ENCODE measurements around the gene UBASH3A.

The UBASH3A gene

DNA sequence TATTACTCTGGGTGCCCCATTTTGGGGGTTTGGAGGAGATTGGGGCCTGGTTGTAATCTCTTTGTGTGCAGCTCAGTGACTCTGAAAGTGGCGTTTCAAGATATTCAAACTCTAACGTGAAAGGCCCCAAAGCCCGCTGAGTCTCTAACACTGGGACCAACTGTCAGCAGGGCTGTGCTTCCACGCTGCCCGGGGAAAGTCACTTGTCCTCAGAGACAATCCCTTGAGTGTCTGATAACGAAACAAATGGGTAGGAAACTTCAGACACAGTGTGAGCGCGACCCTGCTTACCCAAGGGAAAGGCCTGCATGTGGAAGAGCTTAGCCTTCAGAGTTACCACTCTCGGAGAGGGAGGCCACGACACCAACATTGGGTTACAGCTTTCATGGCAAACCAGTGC is 837 bp downstream of the UBASH3A start:
- Histone ChIP-seq H2BK120ac (ENCODE audit: insufficient read depth, low read length, poor library complexity) (no peak overlapping the region), H3K4me3 (ENCODE audit: low read depth, low read length) (no peak overlapping the region), H4K91ac (ENCODE audit: low read depth, low read length) (no peak overlapping the region), H4K12ac (ENCODE audit: low read depth, low read length) (no peak overlapping the region), H3K4me2 (ENCODE audit: low read length) (no peak overlapping the region), H4K8ac (ENCODE audit: low read depth, low read length) (no peak overlapping the region), H3K27me3 (ENCODE audit: insufficient read depth, low read length) (no peaks in the 10 kb centered on the region), H2BK12ac (ENCODE audit: low read length) (no peak overlapping the region), H3K36me3 (ENCODE audit: control insufficient read depth in 1 of 2, insufficient read depth in 2 of 2, low read length in 2 of 2) (no peaks in the 10 kb centered on the region), H3K14ac (ENCODE audit: low read length) (no peak overlapping the region), H3K4me1 (ENCODE audit: control insufficient read depth in 1 of 2, insufficient read depth in 2 of 2, low read length in 2 of 2) (no peaks in the 10 kb centered on the region), H2AFZ (ENCODE audit: insufficient read depth, low read length, poor library complexity) (no peak overlapping the region), H3K27ac (ENCODE audit: low read depth, low read length) (no peak overlapping the region), H3K4ac (ENCODE audit: low read depth, low read length) (no peak overlapping the region), H3K18ac (ENCODE audit: low read length) (no peak overlapping the region), H2BK5ac (ENCODE audit: low read depth, low read length, poor library complexity) (no peak overlapping the region), H3K9me3 (ENCODE audit: insufficient read depth, low read depth, low read length) (peaks cover 3% of the 10 kb centered on the region), H3K79me2 (ENCODE audit: control insufficient read depth, insufficient read depth, low read length, poor library complexity) (no peaks in the 10 kb centered on the region), H2AK5ac (ENCODE audit: low read length) (no peak overlapping the region), H3K23ac (ENCODE audit: low read length) (no peak overlapping the region), H3K79me1 (ENCODE audit: low read length) (no peaks in the 10 kb centered on the region), H3K9ac (ENCODE audit: low read length) (no peak overlapping the region)
- no peak for DNase-seq
- no CpG with 5 or more reads among the region's 10 CpGs for WGBS (ENCODE audit: extremely low coverage, insufficient coverage, insufficient read length)

GRCh38 chr21:42405064-42406013 is 1.6 kb downstream of the UBASH3A start:
- Histone ChIP-seq H2BK5ac (ENCODE audit: low read depth, low read length, poor library complexity) (no peak overlapping the region), H3K27me3 (ENCODE audit: insufficient read depth, low read length) (no peaks in the 10 kb centered on the region), H3K79me1 (ENCODE audit: low read length) (no peaks in the 10 kb centered on the region), H2AFZ (ENCODE audit: insufficient read depth, low read length, poor library complexity) (no peak overlapping the region), H4K8ac (ENCODE audit: low read depth, low read length) (no peak overlapping the region), H2BK120ac (ENCODE audit: insufficient read depth, low read length, poor library complexity) (no peak overlapping the region), H3K36me3 (ENCODE audit: control insufficient read depth in 1 of 2, insufficient read depth in 2 of 2, low read length in 2 of 2) (no peaks in the 10 kb centered on the region), H3K27ac (ENCODE audit: low read depth, low read length) (no peak overlapping the region), H3K18ac (ENCODE audit: low read length) (no peak overlapping the region), H3K9ac (ENCODE audit: low read length) (no peak overlapping the region), H2AK5ac (ENCODE audit: low read length) (no peak overlapping the region), H3K4me1 (ENCODE audit: control insufficient read depth in 1 of 2, insufficient read depth in 2 of 2, low read length in 2 of 2) (no peaks in the 10 kb centered on the region), H4K91ac (ENCODE audit: low read depth, low read length) (no peak overlapping the region), H3K23ac (ENCODE audit: low read length) (no peak overlapping the region), H2BK12ac (ENCODE audit: low read length) (no peak overlapping the region), H3K4me2 (ENCODE audit: low read length) (no peak overlapping the region), H3K9me3 (ENCODE audit: insufficient read depth, low read depth, low read length) (peaks cover 3% of the 10 kb centered on the region), H3K14ac (ENCODE audit: low read length) (no peak overlapping the region), H4K12ac (ENCODE audit: low read depth, low read length) (no peak overlapping the region), H3K4ac (ENCODE audit: low read depth, low read length) (no peak overlapping the region), H3K4me3 (ENCODE audit: low read depth, low read length) (no peak overlapping the region), H3K79me2 (ENCODE audit: control insufficient read depth, insufficient read depth, low read length, poor library complexity) (no peaks in the 10 kb centered on the region)
- DNase-seq = no peak
- no CpG with 5 or more reads among the region's 23 CpGs for WGBS (ENCODE audit: extremely low coverage, insufficient coverage, insufficient read length)

DNA sequence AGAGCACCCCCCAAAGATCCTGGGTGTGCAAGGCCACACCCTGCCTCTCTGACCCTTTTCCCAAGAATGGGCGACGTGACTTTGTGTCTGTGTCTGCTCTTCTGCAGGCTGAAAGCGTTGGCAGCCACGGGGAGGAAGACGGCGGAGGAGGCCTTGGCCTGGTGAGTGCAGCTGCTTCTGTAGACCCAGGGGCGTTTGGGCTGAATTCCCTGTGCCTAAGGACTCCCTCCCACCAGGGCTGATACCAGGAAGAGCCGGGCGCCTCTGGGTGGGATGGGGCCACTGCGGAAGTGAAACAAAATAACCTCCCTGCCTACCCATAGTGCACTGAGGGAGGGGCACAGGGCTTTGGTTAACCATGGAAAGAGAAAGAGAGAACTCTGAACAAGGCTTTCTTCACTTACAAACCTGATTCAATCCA is 2.5 kb downstream of the UBASH3A start:
- Histone ChIP-seq H2AK5ac (ENCODE audit: low read length) (no peak overlapping the region), H2BK12ac (ENCODE audit: low read length) (no peak overlapping the region), H4K12ac (ENCODE audit: low read depth, low read length) (no peak overlapping the region), H3K4ac (ENCODE audit: low read depth, low read length) (no peak overlapping the region), H4K8ac (ENCODE audit: low read depth, low read length) (no peak overlapping the region), H3K9ac (ENCODE audit: low read length) (no peak overlapping the region), H3K14ac (ENCODE audit: low read length) (no peak overlapping the region), H3K79me1 (ENCODE audit: low read length) (no peaks in the 10 kb centered on the region), H3K18ac (ENCODE audit: low read length) (no peak overlapping the region), H3K4me1 (ENCODE audit: control insufficient read depth in 1 of 2, insufficient read depth in 2 of 2, low read length in 2 of 2) (no peaks in the 10 kb centered on the region), H2BK5ac (ENCODE audit: low read depth, low read length, poor library complexity) (no peak overlapping the region), H3K9me3 (ENCODE audit: insufficient read depth, low read depth, low read length) (peaks cover 5% of the 10 kb centered on the region), H3K27ac (ENCODE audit: low read depth, low read length) (no peak overlapping the region), H3K4me3 (ENCODE audit: low read depth, low read length) (no peak overlapping the region), H3K4me2 (ENCODE audit: low read length) (no peak overlapping the region), H2AFZ (ENCODE audit: insufficient read depth, low read length, poor library complexity) (no peak overlapping the region), H2BK120ac (ENCODE audit: insufficient read depth, low read length, poor library complexity) (no peak overlapping the region), H3K23ac (ENCODE audit: low read length) (no peak overlapping the region), H4K91ac (ENCODE audit: low read depth, low read length) (no peak overlapping the region), H3K36me3 (ENCODE audit: control insufficient read depth in 1 of 2, insufficient read depth in 2 of 2, low read length in 2 of 2) (no peaks in the 10 kb centered on the region), H3K79me2 (ENCODE audit: control insufficient read depth, insufficient read depth, low read length, poor library complexity) (no peaks in the 10 kb centered on the region), H3K27me3 (ENCODE audit: insufficient read depth, low read length) (no peaks in the 10 kb centered on the region)
- DNase-seq = no peak
- no CpG with 5 or more reads among the region's 10 CpGs for WGBS (ENCODE audit: extremely low coverage, insufficient coverage, insufficient read length)

GRCh38 chr21:42406866-42407265 is 3.2 kb downstream of the UBASH3A start:
- Histone ChIP-seq H3K9me3 (ENCODE audit: insufficient read depth, low read depth, low read length) (peaks cover 5% of the 10 kb centered on the region), H2BK120ac (ENCODE audit: insufficient read depth, low read length, poor library complexity) (no peak overlapping the region), H4K91ac (ENCODE audit: low read depth, low read length) (no peak overlapping the region), H3K4me1 (ENCODE audit: control insufficient read depth in 1 of 2, insufficient read depth in 2 of 2, low read length in 2 of 2) (no peaks in the 10 kb centered on the region), H3K36me3 (ENCODE audit: control insufficient read depth in 1 of 2, insufficient read depth in 2 of 2, low read length in 2 of 2) (no peaks in the 10 kb centered on the region), H3K4me3 (ENCODE audit: low read depth, low read length) (no peak overlapping the region), H2AK5ac (ENCODE audit: low read length) (no peak overlapping the region), H2BK12ac (ENCODE audit: low read length) (no peak overlapping the region), H3K4me2 (ENCODE audit: low read length) (no peak overlapping the region), H2BK5ac (ENCODE audit: low read depth, low read length, poor library complexity) (no peak overlapping the region), H4K12ac (ENCODE audit: low read depth, low read length) (no peak overlapping the region), H3K14ac (ENCODE audit: low read length) (no peak overlapping the region), H3K9ac (ENCODE audit: low read length) (no peak overlapping the region), H4K8ac (ENCODE audit: low read depth, low read length) (no peak overlapping the region), H3K18ac (ENCODE audit: low read length) (no peak overlapping the region), H3K4ac (ENCODE audit: low read depth, low read length) (no peak overlapping the region), H2AFZ (ENCODE audit: insufficient read depth, low read length, poor library complexity) (no peak overlapping the region), H3K23ac (ENCODE audit: low read length) (no peak overlapping the region), H3K27me3 (ENCODE audit: insufficient read depth, low read length) (no peaks in the 10 kb centered on the region), H3K79me2 (ENCODE audit: control insufficient read depth, insufficient read depth, low read length, poor library complexity) (no peaks in the 10 kb centered on the region), H3K79me1 (ENCODE audit: low read length) (no peaks in the 10 kb centered on the region), H3K27ac (ENCODE audit: low read depth, low read length) (no peak overlapping the region)
- no CpG with 5 or more reads among the region's 7 CpGs for WGBS (ENCODE audit: extremely low coverage, insufficient coverage, insufficient read length)
- no peak for DNase-seq
